Kidney (tissue), 14 donors: Measurements from ENCODE around the gene NEU3. TPM values are rescaled to one million over a fixed set of nuclear protein-coding genes. Genes with fewer than 3 reads are reported as not detected.

Experiments
- DNase-seq, 5 donors: peaks; one replicate each; pipeline ENCODE4 v3.0.0-alpha.2; 2013 to 2020
- FAIRE-seq: peaks from 2 replicates; lab custom pipeline; 2012; peaks lifted over from hg19 to GRCh38; lab: Jason Lieb, UNC
- H3K27ac ChIP-seq, 2 donors: one replicate each; pipeline ENCODE4 v1.7.0; 2013; ENCODE audit warnings: low read depth in 2 of 2, low read length in 2 of 2, inconsistent platforms in 1 of 2
- H3K27me3 ChIP-seq: one replicate; pipeline ENCODE4 v1.7.1; 2013; ENCODE audit warnings: low read length, inconsistent platforms; ENCODE audit not compliant: control insufficient read depth, insufficient read depth
- H3K36me3 ChIP-seq, 3 donors: one replicate each; pipeline versions ENCODE4 v1.7.0 to v1.7.1; 2013; ENCODE audit warnings: low read length in 3 of 3, control low read depth in 1 of 3, inconsistent platforms in 1 of 3; ENCODE audit not compliant: insufficient read depth in 3 of 3, control insufficient read depth in 2 of 3
- H3K4me1 ChIP-seq, 3 donors: one replicate each; pipeline versions ENCODE4 v1.7.0 to v1.7.1; 2013; ENCODE audit warnings: low read length in 3 of 3, inconsistent platforms in 1 of 3, low read depth in 1 of 3; ENCODE audit not compliant: control insufficient read depth in 2 of 3, insufficient read depth in 2 of 3
- H3K4me3 ChIP-seq, 3 donors: one replicate each; pipeline versions ENCODE4 v1.7.0 to v1.8.1; 2013; ENCODE audit warnings: low read length in 3 of 3, control low read depth in 1 of 3, inconsistent platforms in 1 of 3
- H3K9ac ChIP-seq, 3 donors: one replicate each; pipeline versions ENCODE4 v1.7.0 to v1.7.1; 2013; ENCODE audit warnings: low read length in 3 of 3, control low read depth in 1 of 3, inconsistent platforms in 1 of 3
- H3K9me3 ChIP-seq, 3 donors: one replicate each; pipeline versions ENCODE4 v1.7.0 to v1.7.1; 2013; ENCODE audit warnings: low read length in 3 of 3, control low read depth in 1 of 3, inconsistent platforms in 1 of 3; ENCODE audit not compliant: control insufficient read depth in 2 of 3, insufficient read depth in 1 of 3
- CTCF ChIP-seq: IDR thresholded peaks from 3 replicates; pipeline ENCODE4 v1.5.1; 2012; ENCODE audit warnings: mild to moderate bottlenecking, moderate library complexity, borderline replicate concordance; ENCODE audit not compliant: insufficient read depth; ENCODE audit errors: extremely low read depth
- intact Hi-C: fragments of 100-400 bp; cut with DNase I; formaldehyde crosslinking; loops from one replicate; pipeline ENCODE4 v1.11.1; 2022
- polyA plus RNA-seq: library from polyadenylated mRNA; stranded (reverse); fragments of 350-450 nt; fragmentation: Illumina TruSeq; extraction: RNeasy Lipid Tissue Mini Kit (QIAGEN cat#74804); gene quantifications from one replicate; pipeline ENCODE4 v1.2.3, GENCODE V29; 2014; ENCODE audit warnings: low read depth, low replicate concordance; ENCODE audit not compliant: insufficient read depth
- total RNA-seq: library from RNA; stranded (reverse); fragmentation: NEBNext Ultra II Directional; extraction: Animal tissue kit (Norgen Biotek cat#: 25700); gene quantifications from one replicate; pipeline ENCODE4 v1.2.1, GENCODE V29; 2021
- donor health status: control.
- donor health status: control.
- donor health status: control.
- donor health status: control.
- donor health status: control.
- donor health status: DM: yes; HTN: yes; CAD: no.
- donor health status: Normal renal cell carcinoma (clear cell type).

Gene NEU3
- total and polyA plus RNA-seq, 2 donors from 2014 or later: 2.8 to 13.2 TPM

- no peak for TF ChIP-seq CTCF
- Histone ChIP-seq H3K27ac (no peak overlapping the region), H3K4me3 (no peak overlapping the region), H3K4me1 (peaks cover 0 to 12% (median 7%) of the 10 kb centered on the region in 3 donors), H3K9me3 (no peaks in the 10 kb centered on the region), H3K9ac (no peak overlapping the region), H3K36me3 (peaks cover 0 to 2% (median 0%) of the 10 kb centered on the region in 3 donors), H3K27me3 (no peaks in the 10 kb centered on the region)
- peak in 1 of 5 donors; percentile 2 for DNase-seq
- intact Hi-C loops: no loop called here
- no peak for FAIRE-seq
These were observed 35.3 kb upstream of the NEU3 start for GRCh38 chr11:74953451-74953850.

GRCh38 chr11:74954199-74954598 is 34.5 kb upstream of the NEU3 start:
- no peaks in the 10 kb centered on the region for H3K9me3 ChIP-seq
- H3K4me3 ChIP-seq: no peak overlapping the region
- FAIRE-seq (no peak), DNase-seq (no peak)
- peaks cover 0 to 12% (median 7%) of the 10 kb centered on the region in 3 donors for H3K4me1 ChIP-seq
- no peak for TF ChIP-seq CTCF
- no peak overlapping the region for H3K9ac ChIP-seq
- H3K27me3 ChIP-seq: no peaks in the 10 kb centered on the region
- intact Hi-C loops: no loop called here
- H3K36me3 ChIP-seq: peaks cover 0 to 2% (median 0%) of the 10 kb centered on the region in 3 donors
- H3K27ac ChIP-seq: no peak overlapping the region

- FAIRE-seq (no peak), DNase-seq (no peak)
- H3K27me3 ChIP-seq: no peaks in the 10 kb centered on the region
- no peak overlapping the region for H3K4me3 ChIP-seq
- intact Hi-C loops: no loop called here
- no peaks in the 10 kb centered on the region for H3K9me3 ChIP-seq
- TF ChIP-seq CTCF: no peak
- peaks cover 0 to 3% (median 0%) of the 10 kb centered on the region in 3 donors for H3K4me1 ChIP-seq
- H3K27ac ChIP-seq: no peak overlapping the region
- no peak overlapping the region for H3K9ac ChIP-seq
- peaks cover 0 to 4% (median 2%) of the 10 kb centered on the region in 3 donors for H3K36me3 ChIP-seq
These were observed 32.2 kb upstream of the NEU3 start for GRCh38 chr11:74956397-74957015.
